RPMI8226 (cell line): ENCODE measurements around the gene ZSCAN5B.

ENCODE experiments used
- DNase-seq: peaks from one replicate; pipeline ENCODE4 v3.0.0-alpha.2; 2015

Gene ZSCAN5B

GRCh38 chr19:56142897-56143434 is 54.6 kb downstream of the ZSCAN5B start:
- no peak for DNase-seq

DNA sequence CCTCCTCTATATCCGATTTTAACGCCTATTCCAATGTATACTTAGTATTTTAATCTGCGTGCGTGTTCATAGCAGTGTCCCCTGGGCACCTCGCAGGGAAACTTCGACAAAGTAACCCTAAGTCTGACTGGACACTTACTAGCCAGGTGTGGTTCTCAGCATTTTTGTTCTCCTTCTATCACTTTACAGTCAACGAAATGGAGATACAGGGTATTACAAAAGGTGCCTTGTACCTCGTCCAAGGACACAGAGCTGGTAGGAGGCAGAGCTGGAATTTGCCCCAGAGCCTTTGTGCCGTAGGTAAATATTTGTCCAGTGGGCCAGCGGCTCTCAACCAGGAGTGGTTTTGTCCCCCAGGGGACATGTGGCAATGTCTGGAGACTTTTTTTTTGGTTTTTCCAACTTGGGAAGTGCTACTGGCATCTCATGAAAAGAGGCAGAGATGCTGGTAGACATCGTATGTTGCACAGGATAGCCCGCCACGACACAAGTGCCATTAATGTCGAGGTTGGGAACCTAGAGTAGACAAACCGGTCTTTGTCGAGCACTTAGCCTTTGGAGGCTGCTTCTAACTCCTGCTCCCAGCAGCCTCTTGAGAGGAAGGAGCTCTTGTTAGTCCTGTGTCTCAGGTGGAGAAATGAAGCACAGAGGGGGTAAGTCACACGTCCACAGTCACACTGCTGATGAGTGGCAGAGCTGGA is 55.3 kb downstream of the ZSCAN5B start:
- no peak for DNase-seq

DNA sequence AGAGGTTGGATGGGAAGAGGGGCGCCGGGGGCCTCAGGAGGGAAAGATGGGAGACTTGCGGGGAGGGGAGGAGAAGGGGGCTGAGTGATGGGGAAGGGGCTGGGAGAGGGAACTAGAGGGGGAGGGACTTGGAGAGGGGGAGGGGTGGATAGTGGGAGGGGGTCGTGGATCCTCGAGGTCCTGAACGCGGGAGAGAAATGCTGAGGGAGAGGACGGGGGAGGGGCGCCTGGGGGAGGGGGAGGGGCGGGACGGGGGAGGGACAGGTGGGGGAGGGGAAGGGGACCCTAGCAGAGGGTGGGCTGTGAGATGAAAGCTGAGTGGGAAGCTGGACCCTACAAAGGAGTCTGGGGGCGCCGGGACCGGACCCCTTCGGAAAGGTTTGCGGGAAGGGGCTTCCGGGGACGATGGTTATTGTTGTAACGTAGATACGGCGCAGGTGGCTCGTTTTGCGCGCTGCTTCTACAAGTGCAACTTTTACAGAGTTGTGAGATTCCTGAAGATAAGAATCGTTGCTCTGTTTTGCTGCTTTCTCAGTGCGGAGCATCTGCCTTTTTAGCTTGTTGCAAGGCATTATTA is 56.1 kb downstream of the ZSCAN5B start:
- peak; percentile 24 for DNase-seq

DNA sequence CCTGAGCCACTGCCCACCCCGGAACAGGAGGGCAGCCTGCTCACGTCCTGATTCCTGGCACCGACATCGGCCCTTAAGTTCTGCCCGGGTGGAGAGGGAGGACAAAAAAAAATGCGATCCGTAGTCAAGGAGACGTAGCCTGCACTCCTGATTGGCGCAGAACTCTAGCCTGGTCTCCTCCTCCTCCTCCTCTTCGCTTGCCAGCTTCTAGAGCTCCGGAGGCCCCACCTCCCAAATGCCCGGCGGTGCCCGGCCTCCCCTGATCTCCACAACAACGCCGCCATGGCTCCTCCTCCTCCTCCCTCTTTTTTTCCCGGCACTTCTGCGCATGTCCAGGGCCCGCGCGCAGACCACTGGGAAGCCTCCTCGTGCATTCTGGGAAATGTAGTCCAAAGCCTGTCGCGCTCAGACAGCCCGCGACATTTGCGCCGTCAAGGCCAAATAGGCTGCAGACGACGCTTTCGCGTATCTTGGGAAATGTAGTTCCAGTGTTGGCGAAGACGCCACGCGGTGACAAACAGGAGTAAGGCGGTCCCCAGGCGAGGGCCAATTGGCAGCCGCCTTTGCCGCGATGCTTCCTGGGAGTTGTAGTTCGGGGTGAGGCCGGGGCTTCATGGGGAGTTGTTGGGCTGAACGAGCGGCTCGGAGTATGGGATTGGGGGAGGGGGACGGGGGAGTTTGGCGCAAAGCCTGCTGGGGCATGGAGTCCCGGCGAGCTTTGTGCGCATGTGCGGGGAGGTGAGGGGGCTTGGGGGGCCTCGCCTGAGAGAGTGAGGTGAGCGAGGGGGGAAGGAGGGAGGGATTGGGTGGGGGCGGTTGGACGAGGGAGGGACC is 56.8 kb downstream of the ZSCAN5B start, which contains the start of gene ZNF444:
ZNF444 (plus strand) TSS at position 705 of the 834 bp plus-strand sequence. CDS start 5,625 bp downstream, outside the sequence.
- peak; percentile 99 for DNase-seq

DNA sequence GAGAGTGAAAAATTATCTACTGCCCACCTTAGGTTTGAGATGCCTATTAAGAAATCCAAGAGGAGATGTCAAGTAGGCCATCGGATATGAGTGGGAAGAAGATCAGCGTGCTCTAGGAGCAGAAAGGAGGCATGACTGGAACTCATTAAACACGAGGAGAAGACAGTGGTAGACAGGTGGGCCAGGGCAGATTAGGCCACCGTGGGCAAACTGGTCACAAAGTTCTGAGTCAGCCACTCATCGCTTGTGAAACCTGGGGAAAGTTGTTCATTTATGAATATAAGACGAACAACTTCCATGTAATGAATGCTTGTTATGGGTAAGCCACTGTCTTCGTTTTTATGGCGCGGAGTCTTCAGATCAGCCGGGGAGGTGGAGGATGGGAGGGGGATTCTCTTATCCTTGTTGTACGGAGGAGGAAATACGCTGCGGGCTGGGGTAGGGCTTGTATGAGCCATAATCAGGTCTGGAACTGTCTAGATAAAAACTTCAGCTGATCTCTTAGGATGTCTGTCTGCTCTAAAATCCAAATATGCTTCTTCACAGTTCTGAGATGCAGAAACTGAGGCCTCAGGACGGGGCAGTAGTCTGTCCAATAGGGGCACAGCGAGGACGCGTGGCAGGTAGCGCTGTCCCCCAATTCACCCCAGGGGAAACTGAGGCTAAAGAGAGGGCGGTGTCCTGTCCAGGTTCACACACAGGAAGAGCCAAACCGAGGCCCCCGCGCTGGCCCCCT is 57.6 kb downstream of the ZSCAN5B start:
- DNase-seq, result no peak
